A673 (cell line): ENCODE results near the gene C19orf47.

Source experiments
- CTCF ChIP-seq: fragments of 300-800, 200-600 bp; sonication (generic); conservative IDR thresholded peaks from 2 replicates; pipeline ENCODE4 v1.5.1; 2017; ENCODE audit warnings: low read depth, mild to moderate bottlenecking, antibody characterized with exemption, low read length, moderate library complexity, mixed read lengths
- EZH2 ChIP-seq: fragments of 200-600 bp; sonication (generic); IDR thresholded peaks from 2 replicates; pipeline ENCODE4 v1.6.1; 2017; ENCODE audit warnings: borderline replicate concordance, low read depth, mild to moderate bottlenecking, mixed read lengths, antibody characterized with exemption, low read length; ENCODE audit not compliant: poor library complexity, severe bottlenecking

DNA sequence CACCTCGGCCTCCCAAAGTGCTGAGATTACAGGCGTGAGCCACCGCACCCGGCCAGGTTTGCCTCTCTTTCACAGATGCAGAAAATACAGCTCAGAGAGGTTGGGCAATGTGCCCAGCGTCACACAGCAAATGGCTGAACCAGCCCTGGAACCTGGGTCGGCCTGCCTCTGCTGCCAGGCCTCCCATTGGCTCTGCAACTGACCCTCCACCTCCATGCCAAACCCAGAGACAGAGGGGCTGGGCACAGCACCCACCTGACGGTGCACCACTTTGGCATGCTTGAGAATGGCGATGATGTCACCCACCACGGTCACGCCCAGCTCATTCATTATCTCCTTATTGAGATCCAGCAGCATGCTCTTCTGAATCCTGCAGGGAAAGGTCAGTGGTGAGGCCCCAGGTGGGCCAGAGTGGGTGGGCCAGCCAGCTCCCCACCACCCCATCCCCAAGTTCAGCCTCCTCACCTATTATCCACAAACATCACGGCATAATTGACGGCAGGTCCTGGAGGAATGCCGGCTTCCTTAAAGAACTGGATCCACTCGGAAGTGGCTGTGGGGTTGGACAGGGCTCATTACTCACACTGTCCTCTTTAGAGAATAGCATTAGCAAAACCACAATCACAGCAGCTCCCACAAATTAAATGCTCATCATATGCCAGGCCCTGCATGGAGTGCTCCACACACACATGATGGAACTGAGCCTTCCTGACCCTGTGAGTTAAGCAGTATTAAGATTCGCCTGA is 12.2 kb downstream of the C19orf47 start:
- TF ChIP-seq CTCF = no peak
- TF ChIP-seq EZH2 = no peak
